ENCODE data around the gene PDE4B.
"Not testable (repeated sequence)": the region's sequence is repeated elsewhere in the genome, so short reads cannot be mapped to it uniquely, and the experiment has no call there.

Gene PDE4B

GRCh38 chr1:66418021-66418420 lies 625.3 kb downstream of the PDE4B start:
- no peak for TF ChIP-seq CTCF (IDR thresholded peaks at IDR 0.05; ENCODE audit: borderline replicate concordance, control extremely low read depth, extremely low read depth, insufficient read depth, missing control alignments)
- no peak for DNase-seq (ENCODE audit: low spot score)
- in situ Hi-C loops (cut with MboI; ENCODE audit: low sequenced_read_pairs, unreplicated experiment) = no loop called here

DNA sequence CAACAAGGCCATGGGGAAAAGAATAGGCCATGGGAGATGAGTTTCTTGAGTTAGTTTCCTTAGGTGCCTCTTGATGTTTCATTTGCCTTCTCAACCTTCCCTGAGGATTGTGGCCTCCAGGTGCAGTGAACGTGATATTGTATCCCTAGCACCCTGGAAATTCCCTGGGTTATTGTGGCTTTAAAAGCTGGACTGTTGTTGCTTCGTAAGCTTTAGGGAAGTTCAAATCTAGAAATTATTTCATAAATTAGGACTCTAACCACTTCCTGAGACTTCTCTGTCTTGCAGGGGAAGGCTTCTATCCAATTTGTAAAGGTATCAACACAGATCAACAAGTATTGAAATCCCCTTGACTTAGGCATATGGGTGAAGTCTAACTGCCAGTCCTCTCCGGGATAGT lies 627.5 kb downstream of the PDE4B start:
- DNase-seq (ENCODE audit: low spot score); in situ Hi-C loops (cut with MboI; ENCODE audit: low sequenced_read_pairs, unreplicated experiment): not testable (repeated sequence)

DNA sequence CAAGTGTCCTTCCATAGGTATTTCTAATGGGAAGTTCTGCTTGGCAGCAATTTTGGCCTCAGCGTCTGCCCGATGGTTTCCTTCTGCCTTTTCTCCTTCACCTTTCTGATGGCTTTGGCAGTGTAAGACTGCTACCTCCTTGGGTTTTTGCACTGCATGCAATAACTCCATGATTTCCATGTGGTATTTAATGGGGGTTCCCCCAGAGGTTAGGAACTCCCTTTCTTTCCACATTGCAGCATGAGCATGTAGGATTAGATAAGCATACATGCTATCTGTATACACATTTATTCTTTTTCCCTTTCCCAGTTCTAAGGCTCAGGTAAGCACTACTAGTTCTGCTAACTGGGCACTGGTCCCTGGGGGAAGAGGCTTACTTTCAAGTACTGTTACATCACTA lies 628.2 kb downstream of the PDE4B start:
- DNase-seq (ENCODE audit: low spot score); in situ Hi-C loops (cut with MboI; ENCODE audit: low sequenced_read_pairs, unreplicated experiment): not testable (repeated sequence)

DNA sequence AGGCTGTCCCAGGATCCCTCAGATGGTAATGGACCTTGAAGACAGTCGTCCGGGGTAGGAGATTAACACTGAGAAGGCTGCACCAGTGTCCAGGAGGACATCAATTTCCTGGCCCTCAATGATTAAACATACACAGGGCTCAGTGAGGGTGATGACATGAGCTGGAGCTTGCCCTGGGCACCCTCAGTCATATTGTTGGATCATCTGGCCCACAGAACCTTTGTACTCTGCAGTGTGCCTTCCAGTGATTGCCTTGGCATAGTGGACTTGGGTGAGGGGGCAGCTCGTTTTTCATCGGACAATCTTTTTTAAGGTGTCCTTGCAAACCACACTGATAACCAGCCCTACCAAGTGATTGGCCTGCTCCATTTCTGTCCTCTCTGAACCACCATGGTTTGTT lies 630.1 kb downstream of the PDE4B start:
- in situ Hi-C loops (cut with MboI; ENCODE audit: low sequenced_read_pairs, unreplicated experiment) = no loop called here
- TF ChIP-seq CTCF (IDR thresholded peaks at IDR 0.05; ENCODE audit: borderline replicate concordance, control extremely low read depth, extremely low read depth, insufficient read depth, missing control alignments) = no peak
- DNase-seq (ENCODE audit: low spot score) = no peak

All from GM13976 (cell line).